HEK293T (cell line): Measurements from ENCODE around the gene WSB2.

Source experiments
- CTCF ChIA-PET: fragments of 350-600 bp; formaldehyde crosslinking; extraction: SDS; loops from one replicate; lab custom pipeline; 2021; ENCODE audit warnings: antibody characterized with exemption, inconsistent platforms; lab: Yijun Ruan, JAX
- POLR2A ChIA-PET: fragments of 350-600 bp; formaldehyde crosslinking; extraction: SDS; loops from one replicate; lab custom pipeline; 2020; ENCODE audit warnings: antibody characterized with exemption, inconsistent platforms; lab: Yijun Ruan, JAX
- DNase-seq: peaks from one replicate; pipeline ENCODE4 v3.0.0; 2012; ENCODE audit warnings: mixed read lengths; ENCODE audit errors: extremely low spot score
- ARNT ChIP-seq: fragments of 450-650 bp; IDR thresholded peaks from 2 replicates; pipeline ENCODE4 v1.6.1; 2017; ENCODE audit warnings: mild to moderate bottlenecking
- BHLHE40 ChIP-seq: fragments of 450-650 bp; IDR thresholded peaks from 2 replicates; pipeline ENCODE4 v1.6.1; 2016; ENCODE audit warnings: mild to moderate bottlenecking, moderate library complexity, borderline replicate concordance
- CTBP1 ChIP-seq: fragments of 450-650 bp; IDR thresholded peaks from 2 replicates; pipeline ENCODE4 v1.6.1; 2016; ENCODE audit warnings: borderline replicate concordance
- ELF4 ChIP-seq: fragments of 450-650 bp; IDR thresholded peaks from 2 replicates; pipeline ENCODE4 v1.6.1; 2017; ENCODE audit warnings: antibody characterized with exemption
- FOXA1 ChIP-seq: fragments of 450-650 bp; IDR thresholded peaks from 2 replicates; pipeline ENCODE4 v1.6.1; 2016; ENCODE audit warnings: mild to moderate bottlenecking
- FOXK2 ChIP-seq: fragments of 450-650 bp; IDR thresholded peaks from 2 replicates; pipeline ENCODE4 v1.6.1; 2016; ENCODE audit warnings: mild to moderate bottlenecking
- FOXM1 ChIP-seq: fragments of 450-650 bp; IDR thresholded peaks from 2 replicates; pipeline ENCODE4 v1.6.1; 2017; ENCODE audit warnings: mild to moderate bottlenecking, borderline replicate concordance
- HDGF ChIP-seq: fragments of 450-650 bp; IDR thresholded peaks from 2 replicates; pipeline ENCODE4 v1.6.1; 2017; ENCODE audit warnings: antibody characterized with exemption, borderline replicate concordance
- L3MBTL2 ChIP-seq: fragments of 450-650 bp; conservative IDR thresholded peaks from 2 replicates; pipeline ENCODE4 v1.6.1; 2016; ENCODE audit warnings: mild to moderate bottlenecking
- LEF1 ChIP-seq: fragments of 450-650 bp; IDR thresholded peaks from 2 replicates; pipeline ENCODE4 v1.6.1; 2017; ENCODE audit warnings: mild to moderate bottlenecking, borderline replicate concordance
- NFRKB ChIP-seq: fragments of 450-650 bp; IDR thresholded peaks from 2 replicates; pipeline ENCODE4 v1.6.1; 2016; ENCODE audit warnings: mild to moderate bottlenecking, moderate library complexity
- PKNOX1 ChIP-seq: fragments of 450-650 bp; IDR thresholded peaks from 2 replicates; pipeline ENCODE4 v1.6.1; 2016
- SP1 ChIP-seq: fragments of 450-650 bp; IDR thresholded peaks from 2 replicates; pipeline ENCODE4 v1.6.1; 2017
- SUZ12 ChIP-seq: fragments of 450-650 bp; IDR thresholded peaks from 2 replicates; pipeline ENCODE4 v1.6.1; 2016; ENCODE audit warnings: mild to moderate bottlenecking
- TARDBP ChIP-seq: fragments of 450-650 bp; IDR thresholded peaks from 2 replicates; pipeline ENCODE4 v1.6.1; 2016
- ZNF384 ChIP-seq: fragments of 450-650 bp; IDR thresholded peaks from 2 replicates; pipeline ENCODE4 v1.6.1; 2016

The WSB2 gene

GRCh38 chr12:118035190-118036041 lies 25.6 kb downstream of the WSB2 start:
- CTCF ChIA-PET = interaction anchor here (1.6 to 2.0 kb wide), 2 partner anchors 74 to 160 kb away, joined by 4 to 7 read pairs; no protein-coding TSS in a partner anchor
- no peak for TF ChIP-seq FOXK2
- TF ChIP-seq SP1 = no peak
- no peak for TF ChIP-seq FOXA1
- TF ChIP-seq SUZ12 = no peak
- TF ChIP-seq TARDBP = no peak
- no peak for TF ChIP-seq HDGF
- no peak for TF ChIP-seq ZNF384
- TF ChIP-seq NFRKB = no peak
- no peak for TF ChIP-seq L3MBTL2
- no peak for TF ChIP-seq ELF4
- no peak for TF ChIP-seq LEF1
- TF ChIP-seq ARNT = no peak
- TF ChIP-seq CTBP1 = no peak
- no peak for TF ChIP-seq PKNOX1
- TF ChIP-seq FOXM1 = no peak
- DNase-seq = no peak
- POLR2A ChIA-PET = no interaction called here

GRCh38 chr12:118034429-118035189 lies 26.4 kb downstream of the WSB2 start:
- ChIA-PET POLR2A (no interaction called here), CTCF (interaction anchor here (1.1 to 2.0 kb wide), 3 partner anchors 73 to 160 kb away, joined by 3 to 7 read pairs (median 4); no protein-coding TSS in a partner anchor)
- DNase-seq = no peak
- TF ChIP-seq ARNT (no peak), CTBP1 (no peak), LEF1 (no peak), SP1 (no peak), BHLHE40 (no peak), NFRKB (no peak), FOXK2 (no peak), ZNF384 (no peak), L3MBTL2 (no peak), FOXA1 (no peak), HDGF (no peak)

GRCh38 chr12:118033902-118034301 lies 27.1 kb downstream of the WSB2 start:
- POLR2A ChIA-PET = no interaction called here
- CTCF ChIA-PET = interaction anchor here (1.1 to 2.0 kb wide), 2 partner anchors 155 to 159 kb away, joined by 3 to 7 read pairs; no protein-coding TSS in a partner anchor

GRCh38 chr12:118033323-118033722 lies 27.7 kb downstream of the WSB2 start:
- no peak for DNase-seq
- no peak for TF ChIP-seq HDGF
- no peak for TF ChIP-seq PKNOX1
- no peak for TF ChIP-seq SUZ12
- TF ChIP-seq L3MBTL2 = no peak
- TF ChIP-seq FOXM1 = no peak
- TF ChIP-seq LEF1 = no peak
- no peak for TF ChIP-seq ZNF384
- TF ChIP-seq TARDBP = no peak
- no peak for TF ChIP-seq FOXK2
- no peak for TF ChIP-seq CTBP1
- no peak for TF ChIP-seq SP1
- POLR2A ChIA-PET = no interaction called here
- CTCF ChIA-PET = interaction anchor here (1.9 kb wide), 1 partner anchor 159 kb away, joined by 8 read pairs; no protein-coding TSS in a partner anchor

More at GRCh38 chr12:118033902-118034301, 27.1 kb downstream of the WSB2 start:
- TF ChIP-seq ELF4 = no peak
- TF ChIP-seq L3MBTL2 = no peak
- no peak for DNase-seq

GRCh38 chr12:118032188-118032587 lies 28.8 kb downstream of the WSB2 start:
- no peak for DNase-seq
- ChIA-PET CTCF (interaction anchor here (0.5 to 1.9 kb wide), 3 partner anchors 31 to 158 kb away, joined by 3 to 8 read pairs (median 5); no protein-coding TSS in a partner anchor), POLR2A (no interaction called here)
- no peak for TF ChIP-seq BHLHE40
- no peak for TF ChIP-seq TARDBP
- TF ChIP-seq HDGF = no peak
- TF ChIP-seq SP1 = no peak
- TF ChIP-seq ZNF384 = no peak
- TF ChIP-seq FOXK2 = no peak
- TF ChIP-seq ARNT = no peak
- no peak for TF ChIP-seq FOXA1
- TF ChIP-seq LEF1 = no peak
- no peak for TF ChIP-seq SUZ12
- no peak for TF ChIP-seq FOXM1
- no peak for TF ChIP-seq CTBP1
- TF ChIP-seq L3MBTL2 = no peak

- POLR2A ChIA-PET = interaction anchor here (1.3 kb wide), 1 partner anchor 13 kb away, joined by 3 read pairs; the partner anchor contains the start of gene RFC5
- no peak for TF ChIP-seq PKNOX1
- no peak for TF ChIP-seq SUZ12
- TF ChIP-seq FOXK2 = no peak
- TF ChIP-seq HDGF = no peak
- no peak for TF ChIP-seq CTBP1
- TF ChIP-seq NFRKB = no peak
- TF ChIP-seq TARDBP = no peak
These were observed 31.8 kb downstream of the WSB2 start for GRCh38 chr12:118029166-118029565.

More at GRCh38 chr12:118029166-118029565, 31.8 kb downstream of the WSB2 start:
- CTCF ChIA-PET = no interaction called here
- DNase-seq = no peak
